Stimulated activated CD4-positive, alpha-beta T cell treated with anti-CD3 and anti-CD28 coated beads, Interleukin-15, amount 100 ng/mL, for 1 hour (primary cell): ENCODE data around the gene ZZZ3.
"Not testable (repeated sequence)": the region's sequence is repeated elsewhere in the genome, so short reads cannot be mapped to it uniquely, and the experiment has no call there.

Experiments used
- DNase-seq, 2 donors: peaks; one replicate each; pipeline ENCODE4 v3.0.0-alpha.2; 2020; ENCODE audit warnings: low read depth in 1 of 2, low spot score in 1 of 2

The ZZZ3 gene

DNA sequence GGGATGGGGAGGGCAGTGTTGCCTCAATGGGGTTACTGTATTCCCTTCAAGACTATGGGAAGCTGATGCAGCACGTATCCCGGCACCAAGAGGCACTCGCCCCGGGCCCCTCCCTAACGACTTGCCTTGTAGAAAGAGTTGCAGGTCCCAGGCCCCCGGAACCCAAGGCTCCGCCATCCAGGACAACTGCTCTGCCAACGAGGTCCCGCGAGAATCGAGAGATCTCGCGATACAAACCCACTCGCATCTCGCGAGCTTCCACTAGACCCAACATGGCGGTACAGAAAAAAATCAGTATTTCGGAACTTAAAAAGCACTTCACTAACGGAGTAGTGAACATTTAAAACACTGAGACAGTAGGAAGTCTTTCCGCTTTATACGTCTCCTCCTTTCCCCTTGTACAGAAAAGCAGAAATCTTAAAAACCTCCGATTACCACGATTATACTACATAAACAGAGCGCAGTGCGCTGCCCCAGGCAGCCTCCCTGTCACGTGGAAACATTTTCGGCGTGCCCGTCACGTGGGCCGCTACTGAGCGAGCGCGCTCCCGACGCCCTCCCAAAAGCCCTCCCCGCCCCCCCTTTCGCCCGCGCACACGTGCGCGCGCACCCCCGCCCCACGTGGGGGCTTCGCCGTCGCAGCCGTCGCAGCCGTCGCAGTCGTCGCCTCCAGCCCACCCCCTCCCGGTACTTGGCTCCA lies at the start of gene ZZZ3:
Gene ZZZ3 (minus strand): TSS at position 199 of the 700 bp plus-strand sequence. CDS start 49,304 bp downstream, outside the sequence.
- peak; percentile 79 to 82 for DNase-seq

DNA sequence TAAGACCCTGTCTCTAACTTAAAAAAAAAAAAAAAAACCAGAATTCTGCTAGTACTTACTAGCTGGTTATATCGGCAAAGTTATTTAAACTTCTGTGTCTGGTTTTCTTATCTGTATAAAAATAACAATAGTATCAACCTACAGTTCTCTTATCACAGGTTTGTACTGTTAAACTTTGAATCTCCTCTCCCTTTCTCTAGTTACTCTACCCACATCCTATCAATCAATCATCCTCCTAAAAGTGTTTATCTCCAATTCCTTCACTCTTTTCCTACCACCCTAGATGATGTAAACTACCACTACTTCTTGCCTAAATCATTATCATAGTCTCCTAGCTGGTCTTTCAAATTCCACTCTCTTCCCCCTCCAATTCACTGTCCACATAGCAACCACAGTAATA lies 49.6 kb upstream of the ZZZ3 start:
- no peak for DNase-seq

DNA sequence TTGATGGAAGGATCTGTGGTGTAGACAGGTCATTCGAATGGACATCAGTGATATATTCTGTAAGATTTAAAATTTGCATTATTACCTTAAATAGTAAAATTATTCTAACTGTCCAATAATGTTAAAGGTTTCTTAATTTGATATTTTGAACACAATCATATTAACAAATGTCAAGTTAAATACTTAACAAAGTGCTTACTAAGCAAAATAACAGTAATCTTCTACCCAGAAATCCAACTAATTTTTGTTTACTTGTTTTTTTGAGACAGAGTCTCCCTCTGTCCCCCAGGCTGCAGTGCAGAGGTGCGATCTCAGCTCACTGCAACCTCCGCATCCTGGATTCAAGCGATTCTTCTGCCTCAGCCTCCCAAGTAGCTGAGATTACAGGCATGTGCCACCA lies 43.2 kb upstream of the ZZZ3 start:
- DNase-seq, result no peak

DNA sequence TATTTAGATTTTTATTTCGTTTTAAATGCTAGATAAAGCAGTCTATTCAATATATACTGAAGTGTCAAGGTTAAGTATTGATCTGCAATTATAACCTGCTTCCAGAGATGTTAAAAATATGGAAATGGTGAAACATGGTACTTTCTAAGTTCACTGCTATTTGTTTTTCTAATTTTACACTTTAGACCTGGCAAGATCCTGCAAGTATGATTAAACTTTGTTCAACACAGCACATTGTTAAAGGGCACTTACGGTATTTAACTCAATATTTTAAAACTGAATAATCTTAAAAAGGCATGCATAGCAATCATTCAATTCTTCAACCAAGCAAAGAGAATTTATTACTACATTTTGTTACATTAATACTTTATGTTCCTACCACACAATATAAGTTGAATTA lies 35.7 kb upstream of the ZZZ3 start:
- DNase-seq, result no peak

DNA sequence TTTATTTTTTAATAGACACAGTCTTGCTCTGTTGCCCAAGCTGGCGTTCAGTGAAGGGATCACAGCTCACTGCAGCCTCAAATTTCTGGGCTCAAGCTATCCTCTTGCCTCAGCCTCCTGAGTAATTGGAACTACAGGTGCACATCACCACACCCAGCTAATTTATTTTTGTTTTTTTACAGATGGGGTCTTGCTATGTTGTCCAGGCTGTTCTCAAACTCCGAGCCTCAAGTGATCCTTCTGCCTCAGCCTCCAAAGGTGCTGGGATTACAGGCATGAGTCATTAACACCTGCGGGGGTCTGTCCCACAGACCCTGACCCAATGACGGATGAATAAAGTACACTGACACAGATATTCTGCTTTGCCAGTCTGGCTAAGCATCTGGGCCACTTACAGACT lies 33.6 kb upstream of the ZZZ3 start:
- DNase-seq, result no peak

DNA sequence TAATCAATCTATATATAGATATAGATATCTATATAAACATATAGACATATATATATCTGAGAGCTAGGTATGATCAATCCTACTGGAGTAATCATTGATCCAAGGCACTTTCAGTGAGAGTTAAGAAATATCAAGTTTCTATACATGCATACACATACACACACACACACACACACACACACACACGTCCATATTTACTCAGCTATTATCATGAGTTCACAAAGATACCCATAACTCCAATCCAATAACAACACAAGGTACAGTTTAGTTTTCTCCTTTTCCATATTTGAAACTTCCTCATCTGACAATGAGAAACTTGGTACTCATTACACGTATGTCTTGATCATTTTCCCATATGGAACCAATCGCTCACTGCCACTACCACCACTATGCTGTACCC lies 27.3 kb upstream of the ZZZ3 start:
- DNase-seq, result no peak

DNA sequence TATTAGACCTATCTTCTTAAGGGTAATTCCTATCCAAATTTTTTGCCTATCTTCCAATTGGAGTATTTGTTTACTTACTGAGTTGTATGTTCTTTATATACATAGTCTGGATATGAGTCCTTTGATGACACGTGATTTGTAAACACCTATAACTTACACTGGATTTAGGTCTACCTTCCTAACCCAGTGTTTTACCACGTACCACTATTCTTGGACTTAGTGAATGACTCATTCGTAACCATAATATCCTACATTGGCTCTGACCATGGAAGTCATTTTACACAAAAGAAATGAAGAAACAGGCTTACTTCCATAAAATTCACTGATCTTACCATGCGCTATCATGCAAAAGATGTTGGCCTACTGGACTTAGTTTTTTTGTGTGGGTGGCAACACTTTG lies 23.9 kb upstream of the ZZZ3 start:
- no peak for DNase-seq

DNA sequence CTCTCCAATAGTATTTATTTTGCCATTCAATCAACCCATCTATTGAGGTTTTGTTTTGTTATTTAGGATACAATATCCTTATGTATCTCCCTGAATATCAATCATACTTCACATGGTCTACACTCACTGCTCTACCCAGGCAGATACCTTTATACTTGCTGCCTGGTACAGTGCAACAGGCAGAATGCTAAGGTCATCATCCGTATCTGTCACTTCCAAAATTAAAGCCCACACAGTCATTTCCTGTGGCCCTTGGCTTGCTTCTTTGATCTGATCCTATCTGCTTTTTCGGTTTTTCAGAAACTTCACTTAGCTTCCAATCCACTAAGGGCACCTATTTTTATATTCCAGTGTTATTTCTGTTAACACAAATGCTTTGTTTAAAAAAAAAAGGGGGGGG lies 22.3 kb upstream of the ZZZ3 start:
- DNase-seq, result no peak

DNA sequence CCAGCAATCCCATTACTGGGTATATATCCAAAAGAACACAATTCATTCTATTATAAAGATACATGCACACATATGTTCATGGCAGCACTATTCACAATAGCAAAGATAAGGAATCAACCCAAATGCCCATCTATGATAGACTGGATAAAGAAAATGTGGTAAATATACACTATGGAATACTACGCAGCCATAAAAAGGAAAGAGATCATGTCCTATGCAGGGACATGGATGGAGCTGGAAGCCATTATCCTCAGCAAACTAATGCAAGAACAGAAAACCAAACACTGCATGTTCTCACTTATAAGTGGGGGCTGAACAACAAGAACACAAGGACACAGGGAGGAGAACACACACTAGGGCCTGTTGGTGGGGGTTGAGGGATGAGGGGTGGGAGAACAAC lies 17.2 kb upstream of the ZZZ3 start:
- not testable (repeated sequence) for DNase-seq

DNA sequence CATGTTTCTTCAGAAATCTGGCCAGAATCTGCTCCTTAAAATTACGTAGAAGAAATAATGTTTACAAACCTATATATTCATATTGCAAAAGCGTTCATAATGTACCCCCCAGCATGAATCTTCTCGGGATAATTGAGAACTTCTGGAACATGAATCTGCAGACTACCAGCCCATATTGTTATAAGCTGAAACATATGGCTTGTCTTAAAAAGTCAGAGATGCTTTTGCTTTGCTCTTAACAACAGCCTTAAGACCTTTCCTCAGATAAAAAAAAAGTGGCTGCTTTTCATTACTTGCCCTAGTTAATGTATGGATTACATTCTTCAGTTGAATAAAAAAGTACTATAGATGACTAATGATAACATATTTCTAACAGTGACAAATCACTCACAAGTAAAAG lies 15.0 kb upstream of the ZZZ3 start:
- no peak for DNase-seq

DNA sequence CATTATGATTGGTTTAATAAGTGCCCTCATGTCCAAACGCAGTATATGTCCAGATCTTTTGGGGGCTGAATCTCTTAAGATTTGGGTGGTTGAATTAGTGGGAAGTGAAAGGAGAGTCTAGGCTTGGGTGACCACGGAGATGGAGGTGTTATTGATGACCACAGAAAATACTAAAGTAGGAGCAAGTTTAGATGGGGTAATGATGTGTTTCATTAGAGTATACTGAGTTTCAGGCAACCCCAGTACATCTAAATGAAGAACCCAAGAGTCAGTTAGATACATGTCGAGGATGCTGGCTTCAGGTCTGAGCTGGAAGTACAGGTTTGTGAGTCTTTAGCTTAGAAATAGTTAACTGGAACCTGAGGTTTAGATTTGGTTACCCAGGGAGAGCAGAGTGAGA lies 6.5 kb upstream of the ZZZ3 start:
- DNase-seq, result no peak

DNA sequence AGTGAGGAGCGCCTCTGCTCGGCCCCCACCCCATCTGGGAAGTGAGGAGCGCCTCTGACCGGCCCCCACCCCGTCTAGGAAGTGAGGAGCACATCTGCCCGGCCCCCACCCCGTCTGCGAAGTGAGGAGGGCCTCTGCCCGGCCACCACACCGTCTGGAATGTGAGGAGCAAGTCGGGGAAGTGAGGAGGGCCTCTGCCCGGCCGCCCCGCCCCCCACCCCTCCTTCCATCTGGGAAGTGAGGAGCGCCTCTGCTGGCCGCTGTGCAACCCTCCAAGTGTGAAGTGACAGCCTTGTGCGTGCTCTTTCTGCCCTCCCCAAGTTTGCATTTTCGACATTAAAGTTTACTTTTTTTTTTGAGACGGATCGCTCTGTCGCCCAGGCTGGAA lies 5.1 kb upstream of the ZZZ3 start:
- no peak for DNase-seq

DNA sequence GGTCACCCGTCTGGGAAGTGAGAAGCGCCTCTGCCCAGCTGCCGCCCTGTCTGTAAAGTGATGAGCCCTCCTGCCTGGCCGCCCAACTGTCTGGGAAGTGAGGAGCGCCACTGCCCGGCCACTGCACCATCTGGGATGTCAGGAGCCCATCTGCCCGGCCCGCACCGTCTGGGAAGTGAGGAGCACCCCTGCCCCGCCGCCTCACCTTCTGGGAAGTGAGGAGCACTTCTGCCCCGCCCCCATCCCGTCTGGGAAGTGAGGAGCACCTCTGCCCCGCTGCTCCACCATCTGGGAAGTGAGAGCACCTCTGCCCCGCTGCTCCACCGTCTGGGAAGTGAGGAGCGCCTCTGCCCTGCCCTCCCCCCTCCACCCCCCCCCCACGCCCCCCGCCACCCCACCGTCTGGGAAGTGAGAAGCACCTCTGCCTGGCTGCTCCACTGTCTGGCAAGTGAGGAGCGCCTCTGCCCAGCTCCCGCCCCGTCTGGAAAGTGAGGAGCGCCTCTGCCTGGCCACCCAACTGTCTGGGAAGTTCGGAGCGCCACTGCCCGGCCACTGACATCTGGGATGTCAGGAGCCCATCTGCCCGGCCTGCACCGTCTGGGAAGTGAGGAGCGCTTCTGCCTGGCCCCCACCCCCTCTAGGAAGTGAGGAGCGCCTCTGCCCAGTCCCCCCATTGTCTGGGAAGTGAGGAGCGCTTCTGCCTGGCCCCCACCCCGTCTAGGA lies 4.5 kb upstream of the ZZZ3 start:
- DNase-seq, result no peak

DNA sequence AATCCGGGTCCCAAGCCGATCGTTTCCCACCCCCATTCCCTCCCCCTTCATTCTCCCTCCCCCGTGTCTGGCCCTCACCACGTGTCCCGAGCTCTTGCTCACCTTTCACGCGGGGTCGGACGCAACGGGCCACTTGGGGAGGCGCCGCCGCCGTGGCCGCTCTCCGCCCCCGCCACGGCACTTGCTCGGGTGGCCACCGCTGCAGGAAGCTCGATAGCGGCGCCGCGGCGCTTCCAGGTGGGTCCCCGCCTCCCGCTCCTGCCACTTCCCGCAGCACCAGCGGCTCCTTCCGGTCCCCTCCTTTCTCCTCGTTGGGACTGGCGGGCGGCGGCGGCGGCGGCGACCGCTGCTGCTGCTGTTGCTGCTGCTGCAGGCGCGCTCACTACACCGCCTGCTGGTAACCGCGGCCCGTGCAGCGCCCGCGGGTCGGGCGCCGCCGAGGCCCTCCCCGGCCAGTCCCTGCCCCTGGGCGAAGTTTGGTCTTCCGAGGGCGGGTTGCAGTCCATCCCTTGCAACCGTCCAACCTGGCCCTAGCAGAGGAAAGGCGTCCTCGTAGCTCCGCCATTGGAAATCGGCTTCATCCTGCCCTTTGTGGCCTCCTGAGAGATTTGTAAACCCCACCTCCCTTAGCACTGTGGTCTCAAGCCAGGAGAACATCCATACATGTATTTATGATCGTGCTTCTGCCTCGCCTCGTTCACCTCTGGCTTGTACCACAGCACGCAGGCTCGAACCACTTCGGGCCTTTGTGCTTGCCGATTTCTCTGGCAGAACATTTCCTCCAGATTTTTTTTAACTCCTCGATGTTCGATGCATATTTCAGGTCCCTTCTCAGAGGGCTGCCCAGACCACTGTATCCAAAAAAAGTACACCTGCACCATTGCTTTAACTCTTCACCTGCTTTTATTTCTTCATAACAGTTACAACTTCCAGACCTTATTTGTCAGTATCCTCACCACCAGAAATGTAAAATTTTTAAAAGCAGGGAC lies 996 bp upstream of the ZZZ3 start:
- peak; percentile 80 to 86 for DNase-seq

DNA sequence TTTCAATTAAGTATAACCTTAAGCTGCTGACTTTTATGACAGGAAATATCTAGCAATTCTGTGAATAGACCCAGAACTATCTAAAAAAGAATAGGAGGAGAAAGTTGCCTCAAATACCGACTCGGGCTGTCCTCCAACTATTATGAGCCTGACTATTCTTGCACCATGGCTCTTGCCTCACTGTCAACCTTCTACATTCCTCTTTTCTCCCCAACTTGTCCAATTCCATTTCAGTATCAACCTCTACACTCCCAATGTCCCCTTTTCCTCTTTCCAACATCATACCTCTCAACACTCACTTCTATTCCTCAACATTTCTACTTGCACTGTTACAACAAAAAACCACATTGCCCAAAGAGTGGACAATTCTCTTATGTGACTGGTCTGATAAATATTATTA lies 2.3 kb downstream of the ZZZ3 start:
- DNase-seq, result no peak

DNA sequence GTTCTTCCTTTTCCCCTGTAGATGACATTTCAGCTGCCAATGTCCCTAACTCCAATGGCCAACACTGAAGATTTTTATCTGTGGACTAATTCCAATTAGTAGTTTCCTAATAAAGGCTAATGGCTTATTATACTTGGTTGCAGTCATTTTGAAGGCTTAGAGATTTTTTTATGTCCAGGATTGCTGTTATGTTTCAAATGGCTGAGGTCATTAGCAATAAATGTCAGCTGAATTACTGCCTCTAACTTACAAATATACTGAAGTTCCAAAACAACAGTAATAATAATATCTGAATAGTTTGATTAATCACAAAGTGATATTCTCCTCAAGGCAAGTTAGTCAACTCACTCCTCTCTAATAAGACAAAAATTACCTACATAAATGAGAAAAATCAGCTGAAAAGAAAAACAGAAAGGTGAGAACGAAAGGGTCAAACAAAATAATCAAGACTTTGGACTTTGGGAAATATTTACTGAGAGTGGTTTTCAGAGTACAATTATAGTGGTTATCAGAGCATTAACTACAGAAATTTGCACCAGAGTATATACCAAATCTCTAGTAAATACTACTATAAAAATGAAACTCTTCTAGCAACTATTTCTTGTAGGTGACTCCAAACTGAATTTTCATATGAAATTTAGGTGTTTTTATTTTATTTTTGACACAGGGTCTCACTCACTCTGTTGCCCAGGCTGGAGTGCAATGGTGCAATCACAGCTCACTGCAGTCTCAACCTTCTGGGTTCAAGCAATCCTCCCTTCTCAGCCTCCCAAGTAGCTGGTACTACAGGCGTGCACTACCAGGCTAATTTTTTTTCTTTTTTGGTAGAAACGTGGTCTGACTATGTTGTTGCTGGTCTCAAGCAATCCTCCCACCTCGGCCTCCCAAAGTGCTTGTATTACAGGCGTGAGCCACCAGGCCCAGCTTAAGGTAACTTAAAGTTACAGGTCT lies 3.5 kb downstream of the ZZZ3 start:
- no peak for DNase-seq

DNA sequence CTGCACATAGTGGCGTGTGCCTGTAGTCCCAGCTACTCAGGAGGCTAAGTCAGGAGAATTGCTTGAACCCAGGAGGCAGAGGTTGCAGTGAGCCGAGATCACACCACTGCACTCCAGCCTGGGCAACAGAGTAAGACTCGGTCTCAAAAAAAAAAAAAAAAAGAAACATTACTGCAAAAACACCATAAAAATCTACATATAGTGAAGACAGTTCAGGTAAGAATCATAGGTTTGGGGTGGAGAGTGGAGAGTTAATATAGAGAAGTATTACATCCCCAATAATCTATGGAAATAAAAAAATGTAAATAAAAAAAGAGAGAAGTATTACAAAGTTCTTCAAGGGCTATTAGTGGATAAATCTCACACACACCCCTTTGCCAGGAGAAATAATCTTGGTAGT lies 7.7 kb downstream of the ZZZ3 start:
- not testable (repeated sequence) for DNase-seq

DNA sequence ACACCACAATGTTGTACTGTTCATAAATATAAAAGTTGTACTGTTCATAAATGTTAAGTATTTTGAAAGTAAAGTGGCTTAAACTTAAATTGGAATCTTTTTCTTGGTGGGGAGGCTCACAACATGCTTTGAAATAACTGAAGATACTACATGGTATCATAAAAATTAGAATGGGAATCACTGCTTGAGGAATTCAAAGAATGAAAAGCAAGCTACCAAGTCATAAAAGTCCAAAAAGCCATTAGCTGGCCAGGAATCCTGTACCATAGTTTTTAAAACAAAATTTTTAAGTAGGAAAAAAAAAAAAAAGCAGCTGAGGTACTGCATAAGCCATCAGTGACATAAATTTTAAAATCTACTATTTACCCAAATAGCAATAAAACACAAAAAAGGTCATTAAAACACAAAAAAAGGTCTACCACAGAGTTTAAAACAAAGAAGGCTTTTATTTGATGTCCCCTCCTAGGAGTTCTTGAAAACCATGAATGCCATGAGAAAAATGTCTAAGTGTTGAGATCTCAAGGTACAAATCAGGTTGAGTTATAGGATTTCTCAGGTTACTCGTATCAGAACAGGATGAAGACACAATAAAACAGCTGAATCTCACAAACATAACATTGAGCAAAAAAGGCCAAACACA lies 8.6 kb downstream of the ZZZ3 start:
- DNase-seq, result no peak

DNA sequence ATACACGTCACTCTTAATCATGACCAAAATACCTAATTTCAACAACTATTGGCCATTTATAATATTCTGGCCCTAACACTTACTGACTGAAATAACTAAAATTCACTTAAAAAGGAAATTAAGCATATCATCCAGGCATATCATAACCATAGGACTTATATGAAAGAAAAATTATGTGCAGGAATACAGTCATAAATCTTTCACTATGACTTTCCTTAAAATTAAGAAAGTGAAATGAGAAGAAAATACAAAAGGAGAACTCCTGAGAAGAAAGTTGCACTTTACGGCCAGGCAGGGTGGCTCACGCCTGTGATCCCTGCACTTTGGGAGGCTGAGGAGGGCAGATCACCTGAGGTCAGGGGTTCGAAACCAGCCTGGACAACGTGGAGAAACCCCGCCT lies 9.4 kb downstream of the ZZZ3 start:
- no peak for DNase-seq

DNA sequence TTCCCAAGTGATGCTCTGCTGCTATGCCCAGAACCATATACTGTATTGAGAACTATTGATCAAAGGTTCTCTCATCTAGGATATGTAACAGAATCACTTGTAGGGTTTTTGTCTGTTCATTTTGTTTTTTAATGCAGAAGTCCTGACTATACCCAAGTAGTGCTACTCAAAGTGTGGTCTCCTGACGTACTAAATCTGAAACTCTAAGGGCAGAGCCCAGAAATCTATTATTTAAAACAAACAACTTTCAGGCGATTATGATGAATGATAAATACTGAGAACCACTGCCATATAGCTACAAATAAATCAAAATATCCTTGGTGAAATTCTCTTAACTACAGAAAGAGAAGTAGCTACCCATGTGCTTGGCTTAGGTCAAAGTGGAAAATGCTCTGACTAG lies 10.1 kb downstream of the ZZZ3 start:
- DNase-seq, result no peak
